ENCODE measurements around the gene SPACA1.

GRCh38 chr6:88004707-88005106, 42.9 kb upstream of the SPACA1 start:
- TF ChIP-seq CTCF (tag by site-specific recombination; IDR thresholded peaks at IDR 0.05) (no peak), ZNF670 (tag by site-specific recombination; IDR thresholded peaks at IDR 0.05; ENCODE audit: low read depth) (no peak), PRDM4 (tag by site-specific recombination; IDR thresholded peaks at IDR 0.05) (no peak), ELK4 (IDR thresholded peaks at IDR 0.05; ENCODE audit: borderline replicate concordance, low read depth, low read length) (no peak), ZBTB10 (tag by site-specific recombination; IDR thresholded peaks at IDR 0.05) (no peak), MYNN (tag by site-specific recombination; IDR thresholded peaks at IDR 0.05; ENCODE audit: borderline replicate concordance) (no peak), BCL11A (tag by site-specific recombination; IDR thresholded peaks at IDR 0.05; ENCODE audit: low read depth) (no peak)

Measured in HEK293 (cell line).